Endothelial cell (in vitro differentiated cells): ENCODE results near the gene SPATS2L. TPM values are rescaled to one million over a fixed set of nuclear protein-coding genes. Genes with fewer than 3 reads are reported as not detected.
A peak's percentile ranks its signal among the peaks of the same experiment; 100 is the strongest.

ENCODE experiments used
- DNase-seq: peaks from one replicate; pipeline ENCODE4 v3.0.0; 2021; ENCODE audit warnings: low spot score
- H3K27ac Mint-ChIP-seq: one replicate; pipeline ENCODE4 v1.8.0; 2021; ENCODE audit warnings: mixed read lengths, inconsistent platforms; ENCODE audit not compliant: unreplicated experiment
- H3K27me3 Mint-ChIP-seq: one replicate; pipeline ENCODE4 v1.8.0; 2021; ENCODE audit warnings: mild to moderate bottlenecking, moderate library complexity, mixed read lengths, inconsistent platforms; ENCODE audit not compliant: unreplicated experiment
- H3K36me3 Mint-ChIP-seq: one replicate; pipeline ENCODE4 v1.8.0; 2021; ENCODE audit warnings: mild to moderate bottlenecking, low read depth, mixed read lengths, inconsistent platforms; ENCODE audit not compliant: unreplicated experiment
- H3K4me1 Mint-ChIP-seq: one replicate; pipeline ENCODE4 v1.8.0; 2021; ENCODE audit warnings: mild to moderate bottlenecking, mixed read lengths, inconsistent platforms; ENCODE audit not compliant: unreplicated experiment
- H3K4me3 Mint-ChIP-seq: one replicate; pipeline ENCODE4 v1.8.0; 2021; ENCODE audit warnings: mild to moderate bottlenecking, mixed read lengths, inconsistent platforms; ENCODE audit not compliant: unreplicated experiment
- H3K9me3 Mint-ChIP-seq: one replicate; pipeline ENCODE4 v1.8.0; 2021; ENCODE audit warnings: mixed read lengths, inconsistent platforms; ENCODE audit not compliant: unreplicated experiment
- CTCF ChIP-seq: fragments of 200-600 bp; sonication (generic); IDR thresholded peaks from one replicate; pipeline ENCODE4 v1.5.0; 2021; ENCODE audit warnings: antibody characterized with exemption; ENCODE audit not compliant: unreplicated experiment
- total RNA-seq: library from RNA; stranded (reverse); fragmentation: NEBNext Ultra II Directional; extraction: Animal tissue kit (Norgen Biotek cat#: 25700); gene quantifications from one replicate; pipeline ENCODE4 v1.2.1, GENCODE V29; 2021; ENCODE audit not compliant: unreplicated experiment

The SPATS2L gene
- total RNA-seq, 1 donor from 2014 or later = 72.9 TPM

- no peaks in the 10 kb centered on the region for H3K9me3 Mint-ChIP-seq
- H3K4me3 Mint-ChIP-seq = peak within 1 kb of the TSS; percentile 90
- DNase-seq = peak; percentile 95
- peaks cover 4% of the 10 kb centered on the region for H3K27me3 Mint-ChIP-seq
- no peaks in the 10 kb centered on the region for H3K36me3 Mint-ChIP-seq
- H3K4me1 Mint-ChIP-seq = peaks cover 10% of the 10 kb centered on the region
- peak; percentile 53 for TF ChIP-seq CTCF
- H3K27ac Mint-ChIP-seq = peak within 1 kb of the TSS; percentile 67
These were observed 203.3 kb downstream of the SPATS2L start, which contains the start of gene KCTD18 for GRCh38 chr2:200509612-200510433. Gene KCTD18, minus strand, starts transcription at chr2:200510068. Its CDS starts 3,052 bp downstream, at chr2:200507016.

GRCh38 chr2:200515155-200515554 is 208.7 kb downstream of the SPATS2L start:
- H3K36me3 Mint-ChIP-seq = no peaks in the 10 kb centered on the region
- no peak overlapping the region for H3K27ac Mint-ChIP-seq
- no peaks in the 10 kb centered on the region for H3K9me3 Mint-ChIP-seq
- no peak for DNase-seq
- H3K4me1 Mint-ChIP-seq = no peaks in the 10 kb centered on the region
- no peak overlapping the region for H3K4me3 Mint-ChIP-seq
- H3K27me3 Mint-ChIP-seq = peaks cover 2% of the 10 kb centered on the region
- TF ChIP-seq CTCF = no peak

- H3K36me3 Mint-ChIP-seq = no peaks in the 10 kb centered on the region
- peaks cover 8% of the 10 kb centered on the region for H3K4me1 Mint-ChIP-seq
- no peak for DNase-seq
- peaks cover 2% of the 10 kb centered on the region for H3K27me3 Mint-ChIP-seq
- H3K4me3 Mint-ChIP-seq = no peak overlapping the region
- H3K9me3 Mint-ChIP-seq = no peaks in the 10 kb centered on the region
- no peak overlapping the region for H3K27ac Mint-ChIP-seq
- TF ChIP-seq CTCF = no peak
These were observed 216.7 kb downstream of the SPATS2L start for GRCh38 chr2:200523158-200523557.

GRCh38 chr2:200523604-200524003 is 217.1 kb downstream of the SPATS2L start:
- Mint-ChIP-seq H3K4me1 (peaks cover 8% of the 10 kb centered on the region), H3K27me3 (peaks cover 2% of the 10 kb centered on the region), H3K4me3 (no peak overlapping the region), H3K27ac (no peak overlapping the region), H3K36me3 (no peaks in the 10 kb centered on the region), H3K9me3 (no peaks in the 10 kb centered on the region)
- no peak for DNase-seq
- TF ChIP-seq CTCF = no peak

- Mint-ChIP-seq H3K36me3 (no peaks in the 10 kb centered on the region), H3K9me3 (no peaks in the 10 kb centered on the region), H3K27ac (no peak overlapping the region), H3K27me3 (no peaks in the 10 kb centered on the region), H3K4me3 (no peak overlapping the region), H3K4me1 (peaks cover 8% of the 10 kb centered on the region)
- TF ChIP-seq CTCF = no peak
- DNase-seq = no peak
These were observed 218.6 kb downstream of the SPATS2L start for GRCh38 chr2:200525066-200525465.
